Measurements from ENCODE around the gene BRICD5. TPM values are rescaled to one million over a fixed set of nuclear protein-coding genes. Genes with fewer than 3 reads are reported as not detected.

BRICD5 gene
- total and polyA plus RNA-seq, 4 experiments from 2014 or later = 0.39 to 33.4 (median 32.4) TPM; not detected in 1

- intact Hi-C loops (cut with micrococcal nuclease) = no loop called here
These were observed 39.9 kb downstream of the BRICD5 start for GRCh38 chr16:2170587-2171435.

GRCh38 chr16:2170080-2170479, 40.6 kb downstream of the BRICD5 start:
- Histone ChIP-seq H3K4me3 (ENCODE audit: low read length in 2 of 2) (no peak overlapping the region), H3K4me1 (ENCODE audit: insufficient read depth, low read length) (no peaks in the 10 kb centered on the region), H3K9me3 (ENCODE audit: control insufficient read depth in 1 of 2, low read length in 2 of 2) (no peaks in the 10 kb centered on the region), H3K27ac (ENCODE audit: low read depth, low read length) (no peak overlapping the region), H3K36me3 (ENCODE audit: insufficient read depth, low read length) (peaks cover 13% of the 10 kb centered on the region), H3K27me3 (ENCODE audit: insufficient read depth, low read length) (no peaks in the 10 kb centered on the region)
- no peak for DNase-seq
- no peak overlapping the region for H3K4me3 Mint-ChIP-seq
- intact Hi-C loops (cut with micrococcal nuclease) = no loop called here
- no peaks in the 10 kb centered on the region for H3K27me3 Mint-ChIP-seq
- no peak overlapping the region for H3K27ac Mint-ChIP-seq
- ChIA-PET POLR2A (ENCODE audit: partially characterized antibody) (no interaction called here), CTCF (ENCODE audit: partially characterized antibody) (no interaction called here)
- H3K9me3 Mint-ChIP-seq = no peaks in the 10 kb centered on the region
- H3K36me3 Mint-ChIP-seq = peaks cover 3 to 18% of the 10 kb centered on the region in 2 donors
- H3K4me1 Mint-ChIP-seq = no peaks in the 10 kb centered on the region

More at GRCh38 chr16:2170587-2171435, 39.9 kb downstream of the BRICD5 start:
- Mint-ChIP-seq H3K4me1 (no peaks in the 10 kb centered on the region), H3K27ac (no peak overlapping the region), H3K4me3 (no peak overlapping the region), H3K36me3 (peaks cover 3 to 19% of the 10 kb centered on the region in 2 donors), H3K27me3 (no peaks in the 10 kb centered on the region), H3K9me3 (no peaks in the 10 kb centered on the region)
- ChIA-PET CTCF (ENCODE audit: partially characterized antibody) (no interaction called here), POLR2A (ENCODE audit: partially characterized antibody) (no interaction called here)
- Histone ChIP-seq H3K36me3 (ENCODE audit: insufficient read depth, low read length) (peaks cover 13% of the 10 kb centered on the region), H3K4me1 (ENCODE audit: insufficient read depth, low read length) (no peaks in the 10 kb centered on the region), H3K4me3 (ENCODE audit: low read length in 2 of 2) (no peak overlapping the region), H3K27ac (ENCODE audit: low read depth, low read length) (no peak overlapping the region), H3K9me3 (ENCODE audit: control insufficient read depth in 1 of 2, low read length in 2 of 2) (no peaks in the 10 kb centered on the region), H3K27me3 (ENCODE audit: insufficient read depth, low read length) (no peaks in the 10 kb centered on the region)
- no peak for DNase-seq

- Mint-ChIP-seq H3K36me3 (peaks cover 3 to 9% of the 10 kb centered on the region in 2 donors), H3K27me3 (no peaks in the 10 kb centered on the region), H3K4me1 (peaks cover 0 to 4% (median 1%) of the 10 kb centered on the region in 4 donors), H3K9me3 (no peaks in the 10 kb centered on the region), H3K27ac (no peak overlapping the region), H3K4me3 (no peak overlapping the region)
- ChIA-PET CTCF (ENCODE audit: partially characterized antibody) (interaction anchor here (1.2 kb wide), 1 partner anchor 12 kb away, joined by 3 read pairs; the partner anchor contains the start of gene TRAF7), POLR2A (ENCODE audit: partially characterized antibody) (interaction anchor here (1.2 kb wide), 1 partner anchor 12 kb away, joined by 7 read pairs; the partner anchor contains the start of gene TRAF7)
- H3K27ac ChIP-seq (ENCODE audit: low read depth, low read length) = no peak overlapping the region
- no peak overlapping the region for H3K4me3 ChIP-seq (ENCODE audit: low read length in 2 of 2)
- DNase-seq = no peak
- H3K4me1 ChIP-seq (ENCODE audit: insufficient read depth, low read length) = no peaks in the 10 kb centered on the region
- H3K27me3 ChIP-seq (ENCODE audit: insufficient read depth, low read length) = no peaks in the 10 kb centered on the region
- intact Hi-C loops (cut with micrococcal nuclease) = no loop called here
- H3K9me3 ChIP-seq (ENCODE audit: control insufficient read depth in 1 of 2, low read length in 2 of 2) = no peaks in the 10 kb centered on the region
- peaks cover 9% of the 10 kb centered on the region for H3K36me3 ChIP-seq (ENCODE audit: insufficient read depth, low read length)
These were observed 43.5 kb downstream of the BRICD5 start for GRCh38 chr16:2167068-2167638.

GRCh38 chr16:2166263-2167067, 44.2 kb downstream of the BRICD5 start:
- Histone ChIP-seq H3K36me3 (ENCODE audit: insufficient read depth, low read length) (peaks cover 9% of the 10 kb centered on the region), H3K4me3 (ENCODE audit: low read length in 2 of 2) (no peak overlapping the region), H3K4me1 (ENCODE audit: insufficient read depth, low read length) (no peaks in the 10 kb centered on the region), H3K27me3 (ENCODE audit: insufficient read depth, low read length) (no peaks in the 10 kb centered on the region), H3K27ac (ENCODE audit: low read depth, low read length) (no peak overlapping the region), H3K9me3 (ENCODE audit: control insufficient read depth in 1 of 2, low read length in 2 of 2) (no peaks in the 10 kb centered on the region)
- Mint-ChIP-seq H3K4me3 (peak overlapping the region in 1 of 8 donors; percentile 20), H3K27ac (peak overlapping the region in 3 of 7 donors; percentile 7 to 76 (median 15)), H3K4me1 (peaks cover 0 to 4% (median 1%) of the 10 kb centered on the region in 4 donors), H3K36me3 (peaks cover 3 to 5% of the 10 kb centered on the region in 2 donors), H3K27me3 (no peaks in the 10 kb centered on the region), H3K9me3 (no peaks in the 10 kb centered on the region)
- intact Hi-C loops (cut with micrococcal nuclease) = no loop called here
- ChIA-PET CTCF (ENCODE audit: partially characterized antibody) (no interaction called here), POLR2A (ENCODE audit: partially characterized antibody) (interaction anchor here (1.1 kb wide), 1 partner anchor 11 kb away, joined by 3 read pairs; the partner anchor contains the start of gene TRAF7)
- no peak for DNase-seq

- intact Hi-C loops (cut with micrococcal nuclease) = no loop called here
- ChIA-PET POLR2A (ENCODE audit: partially characterized antibody) (interaction anchor here (1.1 kb wide), 1 partner anchor 10 kb away, joined by 3 read pairs; the partner anchor contains the start of gene TRAF7), CTCF (ENCODE audit: partially characterized antibody) (no interaction called here)
- H3K27ac Mint-ChIP-seq = peak overlapping the region in 2 of 7 donors; percentile 7 to 76
- no peaks in the 10 kb centered on the region for H3K9me3 Mint-ChIP-seq
- Histone ChIP-seq H3K4me1 (ENCODE audit: insufficient read depth, low read length) (no peaks in the 10 kb centered on the region), H3K4me3 (ENCODE audit: low read length in 2 of 2) (no peak overlapping the region), H3K9me3 (ENCODE audit: control insufficient read depth in 1 of 2, low read length in 2 of 2) (no peaks in the 10 kb centered on the region), H3K27ac (ENCODE audit: low read depth, low read length) (no peak overlapping the region), H3K27me3 (ENCODE audit: insufficient read depth, low read length) (no peaks in the 10 kb centered on the region), H3K36me3 (ENCODE audit: insufficient read depth, low read length) (peaks cover 9% of the 10 kb centered on the region)
- peaks cover 0 to 4% (median 1%) of the 10 kb centered on the region in 4 donors for H3K4me1 Mint-ChIP-seq
- peaks cover 3 to 5% of the 10 kb centered on the region in 2 donors for H3K36me3 Mint-ChIP-seq
- H3K4me3 Mint-ChIP-seq = peak overlapping the region in 1 of 8 donors; percentile 20
- no peak for DNase-seq
- H3K27me3 Mint-ChIP-seq = no peaks in the 10 kb centered on the region
These were observed 44.8 kb downstream of the BRICD5 start for GRCh38 chr16:2165861-2166260.

- H3K4me1 ChIP-seq (ENCODE audit: insufficient read depth, low read length) = peaks cover 3% of the 10 kb centered on the region
- Mint-ChIP-seq H3K4me1 (peaks cover 0 to 4% (median 1%) of the 10 kb centered on the region in 4 donors), H3K27me3 (no peaks in the 10 kb centered on the region), H3K9me3 (no peaks in the 10 kb centered on the region), H3K36me3 (peaks cover 3 to 4% of the 10 kb centered on the region in 2 donors), H3K27ac (peak overlapping the region in 4 of 7 donors; percentile 18 to 59 (median 52)), H3K4me3 (no peak overlapping the region)
- POLR2A ChIA-PET (ENCODE audit: partially characterized antibody) = no interaction called here
- H3K4me3 ChIP-seq (ENCODE audit: low read length in 2 of 2) = no peak overlapping the region
- no peaks in the 10 kb centered on the region for H3K27me3 ChIP-seq (ENCODE audit: insufficient read depth, low read length)
- intact Hi-C loops (cut with micrococcal nuclease) = no loop called here
- H3K27ac ChIP-seq (ENCODE audit: low read depth, low read length) = no peak overlapping the region
- peak in 3 of 5 donors; percentile 29 to 67 (median 34) for DNase-seq
- no peaks in the 10 kb centered on the region for H3K9me3 ChIP-seq (ENCODE audit: control insufficient read depth in 1 of 2, low read length in 2 of 2)
- CTCF ChIA-PET (ENCODE audit: partially characterized antibody) = interaction anchor here (1.1 kb wide), 1 partner anchor 23 kb away, joined by 4 read pairs; no protein-coding TSS in a partner anchor
- peaks cover 7% of the 10 kb centered on the region for H3K36me3 ChIP-seq (ENCODE audit: insufficient read depth, low read length)
These were observed 47.3 kb downstream of the BRICD5 start for GRCh38 chr16:2163211-2163881.
